Measurements from ENCODE around the gene GUCY1A2.

GRCh38 chr11:107018902-107019493 is 722 bp upstream of the GUCY1A2 start:
- TF ChIP-seq CTCF (IDR thresholded peaks at IDR 0.05) (no peak), POLR2A (IDR thresholded peaks at IDR 0.05) (peak in 1 of 2 donors; percentile 35)

Data from uterus (tissue), 2 donors.